HEK293 (cell line): ENCODE measurements around the gene GLRA1.
A peak's percentile ranks its signal among the peaks of the same experiment; 100 is the strongest.

Experiments used
- CTCF ChIA-PET: fragments of 350-600 bp; formaldehyde crosslinking; extraction: SDS; loops from one replicate; lab custom pipeline; 2021; ENCODE audit warnings: antibody characterized with exemption; lab: Yijun Ruan, JAX
- POLR2A ChIA-PET: fragments of 300-600 bp; formaldehyde crosslinking; extraction: SDS; loops from one replicate; lab custom pipeline; 2020; ENCODE audit warnings: antibody characterized with exemption, inconsistent platforms; lab: Yijun Ruan, JAX
- H3K27ac ChIP-seq: fragments of 200-500 bp; sonication (Bioruptor generic); 2 replicates; pipeline ENCODE4 v1.5.1; 2014; ENCODE audit warnings: low read depth, low read length, control low read depth, inconsistent platforms; ENCODE audit errors: extremely low read depth
- H3K36me3 ChIP-seq, 2 experiments: fragments of 200-500 bp in 1 of 2; sonication (Bioruptor generic) in 1 of 2; 1 replicate in 1 of 2; 2 replicates in 1 of 2; pipeline ENCODE4 v1.5.1; 2014 to 2017; ENCODE audit warnings: inconsistent platforms in 2 of 2, low read length in 2 of 2; ENCODE audit not compliant: control insufficient read depth in 2 of 2, insufficient read depth in 1 of 2
- H3K4me1 ChIP-seq: fragments of 200-500 bp; sonication (Bioruptor generic); 2 replicates; pipeline ENCODE4 v1.5.1; 2014; ENCODE audit warnings: mild to moderate bottlenecking, low read length, inconsistent platforms; ENCODE audit not compliant: control insufficient read depth, insufficient read depth
- H3K4me3 ChIP-seq: 2 replicates; pipeline ENCODE4 v1.5.1; 2011; ENCODE audit warnings: low read depth, mild to moderate bottlenecking, control low read depth, low read length, moderate library complexity
- H3K9me3 ChIP-seq: fragments of 200-500 bp; sonication (Bioruptor generic); 2 replicates; pipeline ENCODE4 v1.5.1; 2014; ENCODE audit warnings: low read depth, low read length, inconsistent platforms; ENCODE audit not compliant: control insufficient read depth, insufficient read depth
- BCL11B ChIP-seq: fragments of 450-650 bp; formaldehyde crosslinking; IDR thresholded peaks from 2 replicates; pipeline ENCODE4 v1.5.1; 2016; ENCODE audit warnings: low read depth, missing biosample characterization, missing genetic modification characterization
- GLIS2 ChIP-seq: fragments of 450-650 bp; formaldehyde crosslinking; IDR thresholded peaks from 2 replicates; pipeline ENCODE4 v1.5.1; 2016; ENCODE audit warnings: missing biosample characterization, missing genetic modification characterization
- HOXD13 ChIP-seq: sonication (generic); formaldehyde crosslinking; IDR thresholded peaks from 2 replicates; pipeline ENCODE4 v1.8.0; 2022; ENCODE audit warnings: missing genetic modification reagents, borderline replicate concordance
- OSR2 ChIP-seq: fragments of 450-650 bp; formaldehyde crosslinking; IDR thresholded peaks from 2 replicates; pipeline ENCODE4 v1.5.1; 2016; ENCODE audit warnings: missing biosample characterization, missing genetic modification characterization
- PRDM4 ChIP-seq: fragments of 450-650 bp; formaldehyde crosslinking; IDR thresholded peaks from 2 replicates; pipeline ENCODE4 v1.5.1; 2017; ENCODE audit warnings: missing biosample characterization, missing genetic modification characterization
- REPIN1 ChIP-seq: fragments of 450-650 bp; formaldehyde crosslinking; IDR thresholded peaks from 2 replicates; pipeline ENCODE4 v1.5.1; 2017; ENCODE audit warnings: missing biosample characterization, missing genetic modification characterization, low read depth
- SCRT2 ChIP-seq: fragments of 450-650 bp; formaldehyde crosslinking; IDR thresholded peaks from 2 replicates; pipeline ENCODE4 v1.5.1; 2016; ENCODE audit warnings: missing biosample characterization, missing genetic modification characterization
- TSHZ1 ChIP-seq: fragments of 450-650 bp; formaldehyde crosslinking; IDR thresholded peaks from 2 replicates; pipeline ENCODE4 v1.5.1; 2016; ENCODE audit warnings: missing biosample characterization, missing genetic modification characterization, borderline replicate concordance
- ZBTB20 ChIP-seq: fragments of 450-650 bp; formaldehyde crosslinking; IDR thresholded peaks from 2 replicates; pipeline ENCODE4 v1.5.1; 2016; ENCODE audit warnings: missing biosample characterization, missing genetic modification characterization
- ZNF10 ChIP-seq: fragments of 450-650 bp; formaldehyde crosslinking; IDR thresholded peaks from 2 replicates; pipeline ENCODE4 v1.5.1; 2017; ENCODE audit warnings: missing biosample characterization, missing genetic modification characterization
- ZNF155 ChIP-seq: fragments of 450-650 bp; formaldehyde crosslinking; IDR thresholded peaks from 2 replicates; pipeline ENCODE4 v1.5.1; 2016; ENCODE audit warnings: missing biosample characterization, missing genetic modification characterization
- ZNF175 ChIP-seq: fragments of 450-650 bp; formaldehyde crosslinking; IDR thresholded peaks from 2 replicates; pipeline ENCODE4 v1.5.1; 2016; ENCODE audit warnings: missing biosample characterization, missing genetic modification characterization
- ZNF202 ChIP-seq: fragments of 450-650 bp; formaldehyde crosslinking; IDR thresholded peaks from 2 replicates; pipeline ENCODE4 v1.5.1; 2016; ENCODE audit warnings: missing biosample characterization, missing genetic modification characterization, borderline replicate concordance
- ZNF23 ChIP-seq: fragments of 450-650 bp; formaldehyde crosslinking; IDR thresholded peaks from 2 replicates; pipeline ENCODE4 v1.5.1; 2016; ENCODE audit warnings: missing biosample characterization, missing genetic modification characterization, borderline replicate concordance
- ZNF26 ChIP-seq: fragments of 450-650 bp; formaldehyde crosslinking; IDR thresholded peaks from 2 replicates; pipeline ENCODE4 v1.5.1; 2016; ENCODE audit warnings: missing biosample characterization, missing genetic modification characterization
- ZNF404 ChIP-seq: fragments of 450-650 bp; formaldehyde crosslinking; IDR thresholded peaks from 2 replicates; pipeline ENCODE4 v1.5.1; 2017; ENCODE audit warnings: missing biosample characterization, missing genetic modification characterization
- ZNF433 ChIP-seq: fragments of 450-650 bp; formaldehyde crosslinking; IDR thresholded peaks from 2 replicates; pipeline ENCODE4 v1.5.1; 2016; ENCODE audit warnings: missing biosample characterization, missing genetic modification characterization, low read depth
- ZNF48 ChIP-seq: fragments of 450-650 bp; formaldehyde crosslinking; IDR thresholded peaks from 2 replicates; pipeline ENCODE4 v1.5.1; 2016; ENCODE audit warnings: missing biosample characterization, missing genetic modification characterization
- ZNF521 ChIP-seq: fragments of 450-650 bp; formaldehyde crosslinking; IDR thresholded peaks from 2 replicates; pipeline ENCODE4 v1.5.1; 2017; ENCODE audit warnings: missing biosample characterization, mild to moderate bottlenecking, missing genetic modification characterization
- ZNF660 ChIP-seq: fragments of 450-650 bp; IDR thresholded peaks from 2 replicates; pipeline ENCODE4 v1.5.1; 2018; ENCODE audit warnings: missing biosample characterization, mild to moderate bottlenecking, missing genetic modification characterization
- TF ChIP-seq, protein P1 (sequence below): fragments of 450-650 bp; formaldehyde crosslinking; IDR thresholded peaks from 2 replicates; pipeline ENCODE4 v1.5.1; 2016; ENCODE audit warnings: missing biosample characterization, missing genetic modification characterization, borderline replicate concordance
- TF ChIP-seq, protein P2 (sequence below): sonication (generic); formaldehyde crosslinking; IDR thresholded peaks from 2 replicates; pipeline ENCODE4 v1.8.1; 2022; ENCODE audit warnings: mild to moderate bottlenecking, moderate library complexity, missing genetic modification reagents

The GLRA1 gene

GRCh38 chr5:151924564-151925301 is at the start of gene GLRA1:
GLRA1 (minus strand) TSS chr5:151924851; CDS start chr5:151924549, 302 bp downstream.
- ChIA-PET POLR2A (interaction anchor here (0.7 kb wide), 1 partner anchor 90 kb away, joined by 13 read pairs; no protein-coding TSS in a partner anchor), CTCF (interaction anchor here (0.6 to 1.6 kb wide), 5 partner anchors 99 to 220 kb away, joined by 3 to 5 read pairs (median 3); no protein-coding TSS in a partner anchor)
- Histone ChIP-seq H3K27ac (no peak within 1 kb of the TSS), H3K9me3 (no peaks in the 10 kb centered on the region), H3K4me3 (no peak within 1 kb of the TSS), H3K36me3 (no peaks in the 10 kb centered on the region), H3K4me1 (no peaks in the 10 kb centered on the region)
- TF ChIP-seq ZNF660 (tag by site-specific recombination) (no peak), ZNF175 (tag by site-specific recombination) (no peak), ZNF404 (no peak), ZBTB20 (no peak), SCRT2 (tag by site-specific recombination) (no peak), OSR2 (no peak), ZNF48 (tag by site-specific recombination) (no peak), HOXD13 (CRISPR knock-in tag) (peak; percentile 93), BCL11B (tag by site-specific recombination) (no peak), REPIN1 (tag by site-specific recombination) (no peak), ZNF155 (tag by site-specific recombination) (no peak), PRDM4 (tag by site-specific recombination) (no peak), TSHZ1 (tag by site-specific recombination) (no peak), ZNF23 (tag by site-specific recombination) (no peak), GLIS2 (tag by site-specific recombination) (0 out of 2 replicates have a peak, but pooled peaks have one; percentile 10), ZNF433 (no peak), ZNF10 (no peak), ZNF202 (no peak), ZNF26 (tag by site-specific recombination) (no peak), ZNF521 (no peak)
- TF ChIP-seq, protein P1, sequence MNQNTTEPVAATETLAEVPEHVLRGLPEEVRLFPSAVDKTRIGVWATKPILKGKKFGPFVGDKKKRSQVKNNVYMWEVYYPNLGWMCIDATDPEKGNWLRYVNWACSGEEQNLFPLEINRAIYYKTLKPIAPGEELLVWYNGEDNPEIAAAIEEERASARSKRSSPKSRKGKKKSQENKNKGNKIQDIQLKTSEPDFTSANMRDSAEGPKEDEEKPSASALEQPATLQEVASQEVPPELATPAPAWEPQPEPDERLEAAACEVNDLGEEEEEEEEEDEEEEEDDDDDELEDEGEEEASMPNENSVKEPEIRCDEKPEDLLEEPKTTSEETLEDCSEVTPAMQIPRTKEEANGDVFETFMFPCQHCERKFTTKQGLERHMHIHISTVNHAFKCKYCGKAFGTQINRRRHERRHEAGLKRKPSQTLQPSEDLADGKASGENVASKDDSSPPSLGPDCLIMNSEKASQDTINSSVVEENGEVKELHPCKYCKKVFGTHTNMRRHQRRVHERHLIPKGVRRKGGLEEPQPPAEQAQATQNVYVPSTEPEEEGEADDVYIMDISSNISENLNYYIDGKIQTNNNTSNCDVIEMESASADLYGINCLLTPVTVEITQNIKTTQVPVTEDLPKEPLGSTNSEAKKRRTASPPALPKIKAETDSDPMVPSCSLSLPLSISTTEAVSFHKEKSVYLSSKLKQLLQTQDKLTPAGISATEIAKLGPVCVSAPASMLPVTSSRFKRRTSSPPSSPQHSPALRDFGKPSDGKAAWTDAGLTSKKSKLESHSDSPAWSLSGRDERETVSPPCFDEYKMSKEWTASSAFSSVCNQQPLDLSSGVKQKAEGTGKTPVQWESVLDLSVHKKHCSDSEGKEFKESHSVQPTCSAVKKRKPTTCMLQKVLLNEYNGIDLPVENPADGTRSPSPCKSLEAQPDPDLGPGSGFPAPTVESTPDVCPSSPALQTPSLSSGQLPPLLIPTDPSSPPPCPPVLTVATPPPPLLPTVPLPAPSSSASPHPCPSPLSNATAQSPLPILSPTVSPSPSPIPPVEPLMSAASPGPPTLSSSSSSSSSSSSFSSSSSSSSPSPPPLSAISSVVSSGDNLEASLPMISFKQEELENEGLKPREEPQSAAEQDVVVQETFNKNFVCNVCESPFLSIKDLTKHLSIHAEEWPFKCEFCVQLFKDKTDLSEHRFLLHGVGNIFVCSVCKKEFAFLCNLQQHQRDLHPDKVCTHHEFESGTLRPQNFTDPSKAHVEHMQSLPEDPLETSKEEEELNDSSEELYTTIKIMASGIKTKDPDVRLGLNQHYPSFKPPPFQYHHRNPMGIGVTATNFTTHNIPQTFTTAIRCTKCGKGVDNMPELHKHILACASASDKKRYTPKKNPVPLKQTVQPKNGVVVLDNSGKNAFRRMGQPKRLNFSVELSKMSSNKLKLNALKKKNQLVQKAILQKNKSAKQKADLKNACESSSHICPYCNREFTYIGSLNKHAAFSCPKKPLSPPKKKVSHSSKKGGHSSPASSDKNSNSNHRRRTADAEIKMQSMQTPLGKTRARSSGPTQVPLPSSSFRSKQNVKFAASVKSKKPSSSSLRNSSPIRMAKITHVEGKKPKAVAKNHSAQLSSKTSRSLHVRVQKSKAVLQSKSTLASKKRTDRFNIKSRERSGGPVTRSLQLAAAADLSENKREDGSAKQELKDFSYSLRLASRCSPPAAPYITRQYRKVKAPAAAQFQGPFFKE (tag by site-specific recombination): no peak
- TF ChIP-seq, protein P2, sequence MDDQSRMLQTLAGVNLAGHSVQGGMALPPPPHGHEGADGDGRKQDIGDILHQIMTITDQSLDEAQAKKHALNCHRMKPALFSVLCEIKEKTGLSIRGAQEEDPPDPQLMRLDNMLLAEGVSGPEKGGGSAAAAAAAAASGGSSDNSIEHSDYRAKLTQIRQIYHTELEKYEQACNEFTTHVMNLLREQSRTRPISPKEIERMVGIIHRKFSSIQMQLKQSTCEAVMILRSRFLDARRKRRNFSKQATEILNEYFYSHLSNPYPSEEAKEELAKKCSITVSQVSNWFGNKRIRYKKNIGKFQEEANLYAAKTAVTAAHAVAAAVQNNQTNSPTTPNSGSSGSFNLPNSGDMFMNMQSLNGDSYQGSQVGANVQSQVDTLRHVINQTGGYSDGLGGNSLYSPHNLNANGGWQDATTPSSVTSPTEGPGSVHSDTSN (CRISPR knock-in tag): peak; percentile 98
